GM12878 (cell line): ENCODE results near the gene PDE1C. TPM values are rescaled to one million over a fixed set of nuclear protein-coding genes. Genes with fewer than 3 reads are reported as not detected.

Experiments
- ATAC-seq: fragments of 200-7000 bp; cut with Tn5 transposase; 3 replicates; pipeline ENCODE4 v1.9.1; 2020; ENCODE audit warnings: mild to moderate bottlenecking, moderate library complexity
- BruUV-seq: library from RNA; stranded (reverse); fragments of 400-500 nt; replicated peaks from 2 replicates; lab custom pipeline; 2021; lab: Mats Ljungman, UMichigan
- CTCF ChIA-PET: fragments of 300-600 bp; sonication (Branson Sonifier 250); formaldehyde crosslinking; extraction: SDS; loops from one replicate; lab custom pipeline; 2021; ENCODE audit warnings: inconsistent platforms; lab: Yijun Ruan, JAX
- POLR2A ChIA-PET: fragments of 350-600 bp; formaldehyde crosslinking; extraction: SDS; loops from one replicate; lab custom pipeline; 2021; ENCODE audit warnings: inconsistent platforms; lab: Charles Lee
- RAD21 ChIA-PET: fragments of 300-600 bp; sonication (Branson Sonifier 250); formaldehyde crosslinking; loops from one replicate; lab custom pipeline; 2023; ENCODE audit warnings: antibody characterized with exemption; ENCODE audit not compliant: unreplicated experiment; lab: Charles Lee
- SMC1A ChIA-PET: fragments of 300-600 bp; sonication (Branson Sonifier 250); formaldehyde crosslinking; loops from one replicate; lab custom pipeline; 2023; ENCODE audit not compliant: unreplicated experiment, uncharacterized antibody; lab: Charles Lee
- DNase-seq: peaks from one replicate; pipeline ENCODE4 v3.0.0-alpha.2; 2011; ENCODE audit warnings: low read depth, low spot score
- FAIRE-seq: peaks from 3 replicates; lab custom pipeline; 2011; peaks lifted over from hg19 to GRCh38; lab: Jason Lieb, UNC
- H2AFZ ChIP-seq: 2 replicates; pipeline ENCODE4 v1.6.0; 2011; ENCODE audit warnings: low read depth, low read length, control low read depth; ENCODE audit not compliant: control insufficient read depth
- H3K27ac ChIP-seq: 2 replicates; pipeline ENCODE4 v1.5.1; 2011; ENCODE audit warnings: control low read depth; ENCODE audit not compliant: control insufficient read depth, insufficient read depth
- H3K27me3 ChIP-seq, 2 experiments: replicated peaks in 1 of 2; 2 replicates each; pipeline versions ENCODE4 v1.6.0 to v1.6.1; 2011; ENCODE audit warnings: low read length in 1 of 2; ENCODE audit not compliant: control insufficient read depth in 2 of 2, insufficient read depth in 2 of 2
- H3K36me3 ChIP-seq, 2 experiments: 2 replicates each; pipeline ENCODE4 v1.5.1; 2011; ENCODE audit warnings: low read length in 1 of 2; ENCODE audit not compliant: control insufficient read depth in 2 of 2, insufficient read depth in 2 of 2
- H3K4me1 ChIP-seq: 2 replicates; pipeline ENCODE4 v1.6.1; 2011; ENCODE audit warnings: mild to moderate bottlenecking, low read length, moderate library complexity, mixed read lengths; ENCODE audit not compliant: control insufficient read depth, insufficient read depth
- H3K4me2 ChIP-seq: 2 replicates; pipeline ENCODE4 v1.6.0; 2011; ENCODE audit warnings: control low read depth; ENCODE audit not compliant: control insufficient read depth, insufficient read depth
- H3K4me3 ChIP-seq: fragments of 200-600 bp; sonication (generic); 2 replicates; pipeline ENCODE4 v1.5.1; 2016
- H3K79me2 ChIP-seq: 2 replicates; pipeline ENCODE4 v1.6.0; 2011; ENCODE audit warnings: low read length; ENCODE audit not compliant: control insufficient read depth, insufficient read depth
- H3K9ac ChIP-seq: 2 replicates; pipeline ENCODE4 v1.8.0; 2011; ENCODE audit warnings: low read length, control low read depth, mixed read lengths; ENCODE audit not compliant: control insufficient read depth, insufficient read depth
- H3K9me3 ChIP-seq: replicated peaks from 3 replicates; pipeline ENCODE4 v1.5.1; 2011; ENCODE audit warnings: mild to moderate bottlenecking, low read length; ENCODE audit not compliant: control insufficient read depth, insufficient read depth
- H4K20me1 ChIP-seq: 2 replicates; pipeline ENCODE4 v1.6.0; 2011; ENCODE audit not compliant: control insufficient read depth, insufficient read depth
- CTCF ChIP-seq, 3 experiments: IDR thresholded peaks in 2 of 3; conservative IDR thresholded peaks in 1 of 3; 2 replicates each; pipeline ENCODE4 v1.5.1; 2011; ENCODE audit warnings: low read depth in 3 of 3, low read length in 3 of 3, mild to moderate bottlenecking in 3 of 3, control low read depth in 2 of 3, moderate library complexity in 2 of 3, inconsistent platforms in 1 of 3, mixed read lengths in 1 of 3; ENCODE audit not compliant: control insufficient read depth in 2 of 3, insufficient read depth in 1 of 3; ENCODE audit errors: extremely low read depth in 1 of 3
- DPF2 ChIP-seq: fragments of 450-650 bp; IDR thresholded peaks from 2 replicates; pipeline ENCODE4 v1.6.1; 2017; ENCODE audit warnings: mild to moderate bottlenecking
- FOS ChIP-seq: IDR thresholded peaks from 3 replicates; pipeline ENCODE4 v1.6.1; 2011; ENCODE audit warnings: borderline replicate concordance; ENCODE audit not compliant: insufficient read length; ENCODE audit errors: extremely low read depth
- GABPA ChIP-seq: IDR thresholded peaks from 2 replicates; pipeline ENCODE4 v1.6.1; 2014; ENCODE audit warnings: antibody characterized with exemption, low read depth, mild to moderate bottlenecking, inconsistent platforms
- NFIC ChIP-seq: IDR thresholded peaks from 2 replicates; pipeline ENCODE4 v1.6.1; 2012; ENCODE audit warnings: low read depth, mild to moderate bottlenecking, inconsistent platforms, low read length, moderate library complexity
- POLR2AphosphoS2 ChIP-seq: IDR thresholded peaks from 2 replicates; pipeline ENCODE4 v1.6.1; 2011; ENCODE audit warnings: low read depth, mild to moderate bottlenecking, low read length, improper control_type of control experiment, moderate library complexity
- RAD21 ChIP-seq: IDR thresholded peaks from 2 replicates; pipeline ENCODE4 v1.6.1; 2011; ENCODE audit warnings: mild to moderate bottlenecking, low read depth, low read length, moderate library complexity; ENCODE audit not compliant: insufficient read depth
- RELB ChIP-seq: fragments of 450-650 bp; IDR thresholded peaks from 2 replicates; pipeline ENCODE4 v1.6.1; 2017; ENCODE audit warnings: low read depth, mild to moderate bottlenecking, moderate library complexity
- RUNX3 ChIP-seq: IDR thresholded peaks from 2 replicates; pipeline ENCODE4 v1.6.1; 2012; ENCODE audit warnings: low read length, inconsistent platforms
- SKIL ChIP-seq: fragments of 450-650 bp; IDR thresholded peaks from 2 replicates; pipeline ENCODE4 v1.6.1; 2017; ENCODE audit warnings: mild to moderate bottlenecking, low read depth, inconsistent platforms; ENCODE audit not compliant: poor library complexity, severe bottlenecking
- SMAD1 ChIP-seq: fragments of 450-650 bp; IDR thresholded peaks from 2 replicates; pipeline ENCODE4 v1.6.1; 2018; ENCODE audit warnings: mild to moderate bottlenecking, low read depth; ENCODE audit not compliant: partially characterized antibody
- SREBF1 ChIP-seq: IDR thresholded peaks from 2 replicates; pipeline ENCODE4 v1.6.1; 2012; ENCODE audit warnings: mild to moderate bottlenecking, low read length
- SREBF2 ChIP-seq: IDR thresholded peaks from 2 replicates; pipeline ENCODE4 v1.6.1; 2012; ENCODE audit warnings: mild to moderate bottlenecking, low read length
- SUPT20H ChIP-seq: IDR thresholded peaks from 2 replicates; pipeline ENCODE4 v1.6.1; 2011; ENCODE audit warnings: low read depth, mild to moderate bottlenecking, low read length, moderate library complexity, borderline replicate concordance; ENCODE audit not compliant: control insufficient read depth
- TBL1XR1 ChIP-seq: IDR thresholded peaks from 2 replicates; pipeline ENCODE4 v1.6.1; 2012; ENCODE audit warnings: low read depth, low read length, improper control_type of control experiment
- ZNF384 ChIP-seq: IDR thresholded peaks from 2 replicates; pipeline ENCODE4 v1.6.1; 2012; ENCODE audit warnings: low read depth, mild to moderate bottlenecking, low read length, improper control_type of control experiment, borderline replicate concordance
- ZSCAN29 ChIP-seq: fragments of 450-650 bp; IDR thresholded peaks from 2 replicates; pipeline ENCODE4 v1.6.1; 2017; ENCODE audit warnings: mild to moderate bottlenecking, moderate library complexity
- WGBS: methylation state at CpG from one replicate; pipeline ENCODE4 v1.1.6; 2016; ENCODE audit warnings: low lambda C conversion rate; ENCODE audit not compliant: insufficient replicate concordance, insufficient coverage; ENCODE audit errors: missing lambda C conversion rate; 5-methylcytosine and 5-hydroxymethylcytosine counted together
- in situ Hi-C: fragments of 300-500 bp; cut with MboI; formaldehyde crosslinking; loops from 9 replicates; pipeline ENCODE4 v1.14.3; 2018; ENCODE audit warnings: mixed read lengths
- intact Hi-C: fragments of 100-400 bp; cut with micrococcal nuclease; formaldehyde crosslinking; loops from one replicate; pipeline ENCODE4 v1.14.2; 2022; ENCODE audit not compliant: unreplicated experiment
- polyA plus RNA-seq, 11 experiments: library from polyadenylated mRNA; depleted of rRNA in 4 of 11; unstranded in 6 of 11; stranded (reverse) in 5 of 11; fragments of >200 nt; fragmentation: Nextera tagmentation in 4 of 11; fragmentation: Illumina TruSeq in 1 of 11; extraction: Ambion mirVana in 4 of 11; extraction: Trizol in 1 of 11; gene quantifications; 1 replicate in 1 of 11; 2 replicates in 10 of 11; pipeline versions ENCODE4 v1.2.1 to v1.2.3, GENCODE V29; 2011 to 2016; ENCODE audit warnings: inconsistent platforms in 2 of 11, missing spikeins in 2 of 11, low read depth in 1 of 11
- total RNA-seq, 4 experiments: library from RNA; depleted of rRNA in 3 of 4; stranded (reverse); fragments of >200 nt in 3 of 4; fragmentation: Illumina TruSeq in 1 of 4; extraction: Trizol in 1 of 4; gene quantifications; 2 replicates each; pipeline versions ENCODE4 v1.2.1 to v1.2.3, GENCODE V29; 2013 to 2021

The PDE1C gene
- total and polyA plus RNA-seq, 10 of the 15 experiments (the other 5 are each of a cell fraction or from before 2014, with no cell fraction given) = 0.29 to 2.3 (median 0.70) TPM

GRCh38 chr7:31735991-31736982 is 333.9 kb downstream of the PDE1C start:
- DNase-seq = no peak
- no TSS peak for BruUV-seq
- H3K27ac ChIP-seq = no peak overlapping the region
- no peaks in the 10 kb centered on the region for H3K4me1 ChIP-seq
- no peaks in the 10 kb centered on the region for H3K79me2 ChIP-seq
- WGBS = 38% methylated on average over 11 of the region's 11 CpGs
- H2AFZ ChIP-seq = no peak overlapping the region
- H3K27me3 ChIP-seq = no peaks in the 10 kb centered on the region; a peak in 1 of 4 replicates
- no peaks in the 10 kb centered on the region for H3K9me3 ChIP-seq
- SMC1A ChIA-PET = interaction anchor here (0.8 to 2.5 kb wide), 8 partner anchors 8 to 602 kb away, joined by 3 to 18 read pairs (median 4); no protein-coding TSS in a partner anchor
- H4K20me1 ChIP-seq = no peaks in the 10 kb centered on the region
- H3K9ac ChIP-seq = no peak overlapping the region
- H3K4me2 ChIP-seq = no peak overlapping the region
- H3K4me3 ChIP-seq = no peak overlapping the region
- RAD21 ChIA-PET = interaction anchor here (1.1 to 2.3 kb wide), 5 partner anchors 48 to 602 kb away, joined by 3 to 16 read pairs (median 5); no protein-coding TSS in a partner anchor
- ATAC-seq = peak; percentile 79
- FAIRE-seq = peak; percentile 72
- in situ Hi-C loops (loop anchor here (5.0 to 10.0 kb wide), 3 partner anchors 294 to 751 kb away; no protein-coding TSS in a partner anchor), intact Hi-C loops (loop anchor here (1.0 to 2.0 kb wide), 5 partner anchors 88 to 602 kb away; no protein-coding TSS in a partner anchor)
- no peaks in the 10 kb centered on the region for H3K36me3 ChIP-seq
- CTCF ChIA-PET = interaction anchor here (0.7 to 2.4 kb wide), 10 partner anchors 14 to 363 kb away, joined by 3 to 32 read pairs (median 4); no protein-coding TSS in a partner anchor
- POLR2A ChIA-PET = interaction anchor here (0.9 kb wide), 1 partner anchor 292 kb away, joined by 5 read pairs; no protein-coding TSS in a partner anchor
- no peak for TF ChIP-seq TBL1XR1
- no peak for TF ChIP-seq SKIL
- TF ChIP-seq CTCF (IDR thresholded peaks at IDR 0.05 in 2 of 3, conservative IDR thresholded peaks at IDR 0.05 in 1 of 3; ENCODE audit: control insufficient read depth in 2 of 3, extremely low read depth in 1 of 3, insufficient read depth in 1 of 3, low read depth in 3 of 3, low read length in 3 of 3) = peak; percentile 82 to 90 (median 86)
- no peak for TF ChIP-seq ZNF384
- TF ChIP-seq ZSCAN29 = no peak
- TF ChIP-seq RUNX3 = no peak
- TF ChIP-seq GABPA = no peak
- no peak for TF ChIP-seq SUPT20H
- no peak for TF ChIP-seq RELB
- TF ChIP-seq DPF2 = no peak
- TF ChIP-seq FOS = no peak
- peak; percentile 84 for TF ChIP-seq RAD21
- no peak for TF ChIP-seq SREBF2
- TF ChIP-seq NFIC = no peak
- no peak for TF ChIP-seq POLR2AphosphoS2
- TF ChIP-seq SMAD1 = no peak
- TF ChIP-seq SREBF1 = no peak
